H7 (cell line): ENCODE results near the gene HOATZ. TPM values are rescaled to one million over a fixed set of nuclear protein-coding genes. Genes with fewer than 3 reads are reported as not detected.

Source experiments
- DNase-seq: peaks from one replicate; pipeline ENCODE4 v3.0.0; 2012
- H3K27me3 ChIP-seq: 2 replicates; pipeline ENCODE4 v1.6.0; 2011; ENCODE audit warnings: mild to moderate bottlenecking, low read length; ENCODE audit not compliant: control insufficient read depth, insufficient read depth
- H3K36me3 ChIP-seq: replicated peaks from 2 replicates; pipeline ENCODE4 v1.5.1; 2011; ENCODE audit warnings: low read length; ENCODE audit not compliant: control insufficient read depth, insufficient read depth
- H3K4me3 ChIP-seq: 2 replicates; pipeline ENCODE4 v1.5.1; 2011; ENCODE audit warnings: low read depth, mild to moderate bottlenecking, control low read depth, low read length, moderate library complexity; ENCODE audit not compliant: insufficient read depth
- total RNA-seq: library from RNA; depleted of rRNA; stranded (reverse); fragments of >200 nt; shearing (Covaris generic); gene quantifications from 2 replicates; pipeline ENCODE4 v1.2.3, GENCODE V29; 2014

HOATZ gene
- total RNA-seq, 1 experiment from 2014 or later = not detected

DNA sequence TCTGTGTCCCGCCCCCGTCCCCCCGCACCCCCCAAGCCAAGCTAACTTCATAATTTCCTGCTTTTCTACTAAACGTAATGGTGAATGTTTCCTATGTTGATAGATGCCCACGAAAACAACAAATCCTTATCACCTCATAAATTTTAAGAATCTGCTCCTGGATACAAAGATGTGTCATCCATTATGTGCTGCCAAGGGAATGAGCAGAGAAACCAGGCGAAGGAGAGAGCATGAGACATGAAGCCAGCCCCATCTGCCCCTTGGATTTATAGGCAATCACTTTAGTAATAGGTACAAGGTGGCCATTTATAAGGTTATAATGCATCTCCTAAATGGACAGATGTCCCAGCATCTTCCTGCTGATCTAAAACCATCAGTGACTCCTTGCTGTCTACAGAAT lies 56.2 kb downstream of the HOATZ start:
- Histone ChIP-seq H3K36me3 (no peaks in the 10 kb centered on the region), H3K4me3 (no peak overlapping the region), H3K27me3 (no peaks in the 10 kb centered on the region)
- DNase-seq = no peak

DNA sequence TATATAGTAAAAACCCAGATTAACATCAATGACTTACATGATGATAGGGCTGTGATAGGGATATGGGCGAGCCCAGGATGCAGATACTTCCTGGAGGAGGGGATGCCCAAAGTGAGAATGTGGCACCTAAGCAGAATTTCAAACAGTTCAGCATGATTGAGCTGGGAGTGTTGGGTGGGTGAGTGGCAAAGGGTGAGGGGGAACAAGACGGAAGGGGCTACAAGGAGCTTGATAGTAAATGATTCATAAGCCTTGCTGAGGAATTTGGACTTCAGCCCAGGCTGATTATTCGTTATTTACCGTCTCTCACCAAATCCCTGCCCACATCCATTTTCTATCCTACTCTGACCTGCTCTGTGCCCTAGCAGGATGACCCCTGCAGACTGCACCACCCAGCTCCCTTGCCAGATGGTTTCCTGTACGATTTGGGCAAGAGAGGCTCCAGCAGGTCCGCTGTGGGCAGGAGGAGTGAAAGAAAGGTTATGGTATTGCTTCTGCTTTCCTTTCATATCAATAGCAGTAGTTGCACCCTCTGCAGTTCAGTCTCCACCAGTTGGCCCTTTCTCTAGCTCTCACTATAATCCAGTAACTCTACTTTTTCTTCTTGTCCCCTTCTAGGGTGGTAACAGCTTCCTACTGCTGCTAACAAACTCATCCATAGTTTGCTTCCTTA lies 57.4 kb downstream of the HOATZ start:
- DNase-seq = no peak
- Histone ChIP-seq H3K36me3 (no peaks in the 10 kb centered on the region), H3K4me3 (no peak overlapping the region), H3K27me3 (no peaks in the 10 kb centered on the region)

GRCh38 chr11:111572581-111572980 lies 58.0 kb downstream of the HOATZ start:
- H3K4me3 ChIP-seq = no peak overlapping the region
- no peak for DNase-seq
- H3K27me3 ChIP-seq = no peaks in the 10 kb centered on the region
- H3K36me3 ChIP-seq = no peaks in the 10 kb centered on the region

- no peaks in the 10 kb centered on the region for H3K27me3 ChIP-seq
- H3K4me3 ChIP-seq = no peak overlapping the region
These were observed 59.3 kb downstream of the HOATZ start for GRCh38 chr11:111573821-111574249.

GRCh38 chr11:111574373-111575225 lies 60.0 kb downstream of the HOATZ start:
- Histone ChIP-seq H3K36me3 (no peaks in the 10 kb centered on the region), H3K27me3 (no peaks in the 10 kb centered on the region), H3K4me3 (no peak overlapping the region)
- DNase-seq = no peak

More at GRCh38 chr11:111573821-111574249, 59.3 kb downstream of the HOATZ start:
- H3K36me3 ChIP-seq = no peaks in the 10 kb centered on the region
- DNase-seq = no peak

DNA sequence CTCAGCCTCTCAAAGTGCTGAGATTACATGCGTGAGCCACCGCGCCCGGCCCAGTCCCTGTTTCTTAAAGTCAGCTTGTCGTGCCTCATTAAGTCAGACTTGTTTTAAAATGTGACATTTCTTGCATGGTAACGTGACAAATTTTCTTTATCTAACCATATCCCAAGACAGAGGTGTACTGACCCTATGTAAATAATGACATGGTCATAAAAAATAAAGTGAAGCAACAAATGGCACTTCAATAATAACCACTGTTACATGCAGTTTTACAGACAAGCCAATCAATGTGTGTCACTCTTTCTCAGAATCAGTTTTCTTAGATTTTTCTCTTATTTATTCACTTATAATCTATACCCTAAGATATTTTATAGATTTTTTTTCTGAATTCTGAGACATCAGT lies 61.2 kb downstream of the HOATZ start:
- DNase-seq = no peak
- Histone ChIP-seq H3K27me3 (no peaks in the 10 kb centered on the region), H3K36me3 (no peaks in the 10 kb centered on the region), H3K4me3 (no peak overlapping the region)

- no peaks in the 10 kb centered on the region for H3K36me3 ChIP-seq
- H3K27me3 ChIP-seq = no peaks in the 10 kb centered on the region
- H3K4me3 ChIP-seq = no peak overlapping the region
- no peak for DNase-seq
These were observed 63.2 kb downstream of the HOATZ start for GRCh38 chr11:111577821-111578220.

GRCh38 chr11:111581341-111581740 lies 66.8 kb downstream of the HOATZ start:
- Histone ChIP-seq H3K4me3 (no peak overlapping the region), H3K36me3 (no peaks in the 10 kb centered on the region), H3K27me3 (no peaks in the 10 kb centered on the region)
- DNase-seq = no peak

DNA sequence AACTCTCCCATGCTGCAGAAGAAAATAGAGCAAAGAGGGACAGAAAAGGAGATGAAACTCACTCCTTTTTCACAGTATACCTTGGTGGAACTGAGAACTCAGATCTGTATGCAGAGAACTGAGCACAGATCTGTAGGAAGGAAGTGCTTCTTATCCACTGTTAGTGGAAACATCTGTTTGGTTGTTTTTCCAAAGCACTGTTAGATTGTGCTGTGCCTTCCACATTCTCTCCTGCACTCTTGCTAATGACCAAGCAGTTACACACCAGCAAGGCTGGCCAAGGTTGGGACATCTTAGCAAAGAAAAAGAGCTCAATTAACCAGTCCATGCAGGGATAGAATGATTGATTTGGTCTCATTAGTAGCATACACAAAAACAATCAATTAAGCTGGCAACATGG lies 67.6 kb downstream of the HOATZ start:
- no peak overlapping the region for H3K4me3 ChIP-seq
- H3K27me3 ChIP-seq = no peaks in the 10 kb centered on the region
- no peak for DNase-seq
- H3K36me3 ChIP-seq = no peaks in the 10 kb centered on the region

GRCh38 chr11:111582881-111583280 lies 68.3 kb downstream of the HOATZ start:
- Histone ChIP-seq H3K27me3 (no peaks in the 10 kb centered on the region), H3K36me3 (no peaks in the 10 kb centered on the region), H3K4me3 (no peak overlapping the region)
- DNase-seq = no peak

- DNase-seq = no peak
- Histone ChIP-seq H3K4me3 (no peak overlapping the region), H3K36me3 (no peaks in the 10 kb centered on the region), H3K27me3 (no peaks in the 10 kb centered on the region)
These were observed 70.8 kb downstream of the HOATZ start for GRCh38 chr11:111585371-111585770.

GRCh38 chr11:111586388-111586831 lies 71.8 kb downstream of the HOATZ start:
- no peaks in the 10 kb centered on the region for H3K27me3 ChIP-seq
- no peaks in the 10 kb centered on the region for H3K36me3 ChIP-seq
- DNase-seq = peak; percentile 23
- H3K4me3 ChIP-seq = no peak overlapping the region
